GM21619 (cell line): Measurements from ENCODE around the gene NPAS3.

Source experiments
- ATAC-seq: cut with Tn5 transposase; IDR thresholded peaks from one replicate; pipeline ENCODE4 v1.9.1; 2021; ENCODE audit not compliant: unreplicated experiment

The NPAS3 gene

DNA sequence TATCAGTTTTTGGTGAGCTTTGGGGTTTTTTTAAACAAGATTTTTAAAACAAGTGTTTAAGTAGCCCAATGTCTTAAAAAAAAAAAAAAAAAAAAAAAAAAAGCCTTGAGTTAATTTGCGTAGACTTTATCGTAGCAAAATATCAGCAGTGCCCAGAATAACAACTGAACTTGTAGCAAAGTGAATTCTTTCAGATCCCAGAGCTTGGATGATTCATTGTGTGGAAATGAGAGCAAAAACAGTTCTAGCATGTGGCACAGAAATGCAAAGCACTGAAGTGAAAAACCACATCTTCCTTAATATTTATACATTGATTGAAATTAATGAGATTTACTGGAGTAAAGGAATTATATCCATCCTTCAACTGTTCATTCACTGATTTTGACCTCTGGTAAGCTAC lies 754.1 kb downstream of the NPAS3 start:
- no peak for ATAC-seq

DNA sequence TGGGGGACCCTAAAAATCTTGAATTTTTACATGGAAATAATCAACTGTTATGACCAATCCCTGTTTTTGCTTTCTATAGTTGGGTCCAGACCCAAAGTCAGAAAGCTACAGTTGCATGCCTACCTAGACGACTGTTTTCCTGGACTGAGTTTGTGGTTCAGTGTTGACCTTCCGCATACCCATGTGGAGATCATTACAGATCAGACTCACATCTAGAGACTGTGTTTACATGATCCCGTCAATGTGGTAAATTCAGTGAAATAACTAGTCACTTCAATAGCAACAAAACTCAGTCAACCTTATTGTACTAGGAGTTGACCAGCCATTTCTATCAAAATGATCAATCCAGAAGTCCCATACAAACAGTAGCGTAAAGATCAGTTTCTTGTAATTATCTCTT lies 754.6 kb downstream of the NPAS3 start:
- no peak for ATAC-seq

GRCh38 chr14:33696165-33696564 lies 757.5 kb downstream of the NPAS3 start:
- no peak for ATAC-seq

DNA sequence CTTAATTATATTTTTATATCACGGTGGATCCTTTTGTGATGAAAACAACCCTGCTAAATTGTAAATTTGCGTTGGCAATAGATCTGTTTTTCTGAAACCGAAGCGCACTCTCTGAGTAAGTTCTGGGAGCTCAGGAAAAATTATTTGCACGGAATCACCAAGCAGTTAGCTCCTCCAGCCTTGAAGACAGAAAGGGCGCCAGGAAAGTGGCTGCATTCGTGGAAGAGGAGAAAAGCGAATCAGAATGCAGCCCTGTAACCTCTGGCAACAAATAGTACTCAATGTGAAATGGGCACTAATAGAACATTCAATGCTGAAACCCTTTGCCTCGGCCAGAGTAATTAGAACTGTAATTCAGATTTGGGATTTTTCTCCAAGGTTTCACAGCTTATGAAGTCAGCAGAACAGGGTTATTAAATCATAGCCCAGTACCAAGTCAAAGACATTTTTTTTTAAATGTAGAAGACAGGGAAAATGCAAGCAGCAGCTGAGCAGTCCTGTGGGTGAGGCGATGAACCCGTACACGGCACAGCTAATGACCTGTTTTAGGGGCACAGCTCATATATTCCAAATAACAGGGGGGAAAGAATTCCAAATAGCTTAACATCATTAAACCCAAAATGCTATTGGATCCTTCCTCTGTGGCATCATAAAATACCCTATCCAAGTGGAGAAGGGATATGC lies 760.8 kb downstream of the NPAS3 start:
- ATAC-seq, result no peak

GRCh38 chr14:33700052-33700451 lies 761.4 kb downstream of the NPAS3 start:
- ATAC-seq, result no peak

DNA sequence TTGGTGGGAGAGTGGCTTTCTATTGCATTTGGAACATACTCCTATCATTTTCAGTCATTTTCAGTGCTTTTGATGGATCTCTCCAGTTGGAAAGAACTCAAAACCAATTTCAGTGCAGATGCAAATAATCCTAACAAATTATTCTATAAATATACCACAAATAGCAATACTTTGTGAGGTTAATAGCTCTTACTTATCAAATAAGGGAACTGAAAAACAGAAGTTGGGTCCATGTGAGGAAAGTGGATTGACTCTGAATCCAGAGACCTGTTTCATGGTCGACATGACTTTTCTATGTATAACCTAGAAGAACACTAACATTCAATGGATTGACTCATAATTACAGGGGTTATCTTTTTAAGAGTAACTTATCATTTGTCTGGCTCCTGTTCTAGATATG lies 763.6 kb downstream of the NPAS3 start:
- no peak for ATAC-seq

DNA sequence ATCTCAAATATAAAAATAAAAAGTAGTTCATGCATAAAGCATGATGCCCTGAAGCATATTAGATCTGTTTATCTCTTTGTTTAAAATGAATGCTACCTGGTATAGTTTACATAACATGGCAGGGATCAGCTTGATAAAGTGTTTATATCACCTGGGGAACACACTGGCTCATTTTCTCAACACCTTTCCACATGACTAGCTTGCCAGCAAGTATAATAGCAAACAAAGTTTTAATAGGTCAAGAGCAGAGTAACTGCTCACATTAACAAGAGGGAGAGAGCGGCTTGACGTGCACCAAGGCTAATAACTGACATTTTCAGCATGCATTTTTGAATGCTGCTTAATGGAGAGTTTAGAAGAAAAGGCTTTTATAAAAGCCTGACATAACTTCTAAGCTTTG lies 765.8 kb downstream of the NPAS3 start:
- ATAC-seq, result no peak

GRCh38 chr14:33705490-33705889 lies 766.8 kb downstream of the NPAS3 start:
- ATAC-seq, result no peak

- no peak for ATAC-seq
Observed at GRCh38 chr14:33707716-33708115, 769.0 kb downstream of the NPAS3 start.

- no peak for ATAC-seq
Observed at GRCh38 chr14:33709283-33709682, 770.6 kb downstream of the NPAS3 start.

DNA sequence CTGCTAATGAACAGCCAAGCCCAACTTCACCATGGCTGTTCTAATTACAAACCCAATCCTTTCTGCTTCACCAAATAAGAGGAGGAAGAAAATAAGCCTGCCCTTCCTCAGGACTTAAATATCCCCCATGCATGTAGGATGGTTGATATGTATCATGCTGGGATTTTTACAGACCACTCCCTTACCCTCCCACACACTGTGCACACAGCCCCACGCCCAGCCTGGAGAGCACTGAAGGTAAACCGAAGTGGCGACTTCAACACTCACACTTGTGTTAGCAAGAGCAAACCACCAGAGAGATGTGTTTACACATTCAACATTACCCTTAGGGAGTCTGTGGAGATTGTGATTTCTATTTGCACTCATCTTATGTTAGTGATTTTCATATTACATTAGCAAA lies 771.0 kb downstream of the NPAS3 start:
- ATAC-seq, result no peak

DNA sequence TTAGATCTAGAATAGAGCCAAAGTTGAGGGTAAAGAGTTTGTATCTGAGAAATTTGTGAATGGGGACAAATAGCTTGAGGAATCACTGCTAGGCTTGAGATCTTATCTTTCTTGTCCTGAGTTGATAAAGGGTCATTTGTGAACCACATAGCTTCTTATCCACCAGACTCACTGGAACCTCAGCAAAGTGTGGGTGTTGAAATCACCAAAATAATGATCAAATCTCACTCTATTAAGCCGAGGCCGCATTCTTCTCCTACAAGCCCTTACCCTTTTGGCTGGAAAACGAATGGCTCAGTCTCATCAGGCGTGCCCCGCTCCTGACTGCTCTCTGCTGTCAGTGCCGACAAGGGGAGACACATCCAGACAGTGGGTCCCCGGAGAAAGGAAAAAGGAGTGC lies 771.6 kb downstream of the NPAS3 start:
- no peak for ATAC-seq

DNA sequence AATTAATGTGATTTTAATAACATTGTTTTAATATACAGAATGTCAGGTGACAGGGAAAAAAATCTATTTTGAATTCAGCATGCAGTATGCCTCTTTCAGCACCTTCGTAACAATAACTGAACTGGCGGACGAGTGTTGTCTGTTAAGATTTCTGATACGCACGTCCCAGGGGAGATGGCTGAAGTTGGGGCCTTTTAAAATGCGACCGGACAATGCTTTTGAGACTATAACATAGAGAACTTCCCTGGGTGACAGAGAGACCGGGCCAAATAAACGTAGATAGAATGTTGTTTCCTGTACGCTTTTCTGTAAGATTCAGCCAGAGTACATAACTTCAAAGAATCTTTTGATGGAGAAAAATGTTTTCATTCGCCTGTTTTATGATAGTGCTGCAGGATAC lies 772.5 kb downstream of the NPAS3 start:
- ATAC-seq, result no peak

DNA sequence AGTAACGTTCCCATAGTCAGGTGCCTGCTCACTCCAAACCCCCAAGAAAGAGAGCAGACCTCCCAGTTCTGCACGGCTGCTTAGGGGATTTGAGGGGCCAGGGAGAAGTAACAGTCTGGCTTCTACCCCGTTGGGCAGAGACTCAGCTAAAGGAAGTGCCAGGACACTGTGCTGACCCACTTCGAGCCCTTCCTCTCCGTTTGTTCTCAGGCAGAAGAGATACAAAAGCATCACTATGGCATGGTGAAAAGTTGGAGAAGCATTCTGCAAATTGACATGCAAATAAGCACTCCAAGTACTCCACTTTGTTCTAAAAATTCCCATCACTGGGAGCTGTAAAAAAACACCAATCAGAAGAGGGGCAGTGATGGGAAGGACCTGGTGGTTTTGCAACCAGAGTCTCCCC lies 773.1 kb downstream of the NPAS3 start:
- ATAC-seq, result no peak

DNA sequence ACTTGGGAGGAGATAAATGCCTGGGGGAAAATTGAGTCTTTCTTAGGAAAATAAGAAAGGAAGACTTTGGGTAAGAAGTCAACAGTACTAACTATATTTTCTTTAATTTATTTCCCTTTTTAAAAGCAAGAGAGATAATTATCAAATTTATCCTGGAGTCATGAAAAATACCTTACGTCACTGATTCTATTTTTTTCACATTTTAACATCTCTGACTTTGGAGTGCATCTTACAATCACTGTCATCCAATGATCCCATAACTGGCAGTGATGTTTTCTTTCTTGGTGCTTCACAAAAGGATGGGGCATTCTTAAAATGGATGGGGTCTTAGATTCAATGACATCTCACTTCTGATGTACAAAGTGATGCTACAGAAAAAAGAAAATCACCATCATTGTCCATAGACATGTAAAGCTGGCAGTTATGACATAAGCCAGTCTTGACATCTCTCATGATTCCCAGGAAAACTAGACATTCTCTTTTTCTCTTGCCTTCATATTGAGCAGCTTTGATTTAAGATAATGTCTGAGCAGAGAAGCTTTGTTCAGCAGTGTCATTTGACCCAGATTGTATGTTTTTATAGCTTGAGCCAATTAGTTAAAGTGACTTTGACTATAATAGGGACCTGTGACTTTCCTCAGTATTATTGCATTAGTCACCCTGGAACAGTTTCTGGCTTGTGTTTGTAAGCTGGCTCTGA lies 776.0 kb downstream of the NPAS3 start:
- no peak for ATAC-seq

DNA sequence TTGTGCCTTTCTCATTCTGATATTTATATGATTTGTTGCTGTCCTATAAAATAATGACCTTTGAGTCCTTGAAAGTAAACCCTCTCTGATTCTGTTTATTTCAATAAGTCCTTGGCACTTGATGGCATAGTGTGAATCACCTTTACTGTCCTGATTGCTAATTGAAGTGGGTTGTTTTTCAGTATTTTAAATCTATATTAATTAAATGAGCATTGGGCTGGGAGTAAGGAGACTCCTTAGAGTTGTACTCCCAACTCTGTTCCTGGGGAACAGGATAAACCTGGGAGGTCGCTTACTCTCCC lies 776.5 kb downstream of the NPAS3 start:
- ATAC-seq, result no peak

GRCh38 chr14:33716921-33717320 lies 778.2 kb downstream of the NPAS3 start:
- no peak for ATAC-seq

- ATAC-seq, result no peak
Observed at GRCh38 chr14:33717866-33718265, 779.2 kb downstream of the NPAS3 start.

GRCh38 chr14:33720284-33720787 lies 781.7 kb downstream of the NPAS3 start:
- ATAC-seq, result no peak

GRCh38 chr14:33726685-33727084 lies 788.0 kb downstream of the NPAS3 start:
- no peak for ATAC-seq

DNA sequence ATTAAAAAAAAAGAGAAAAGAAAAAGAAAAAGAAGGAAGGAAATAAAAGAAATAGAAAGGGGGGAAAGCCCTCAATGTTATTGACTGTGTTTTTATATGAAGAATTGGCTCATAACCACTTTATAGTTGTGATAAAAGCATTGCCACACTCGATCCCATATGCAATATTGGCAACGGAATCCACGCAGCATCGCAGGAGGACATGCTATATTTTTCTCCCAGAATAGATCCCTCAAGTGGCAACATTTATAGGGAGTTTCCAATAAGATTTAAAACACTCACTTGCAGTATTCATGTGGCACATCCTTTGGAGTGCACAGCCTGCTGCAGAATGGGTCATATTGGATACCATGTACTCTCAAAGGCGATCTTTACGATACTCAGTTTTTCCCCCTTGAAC lies 788.9 kb downstream of the NPAS3 start:
- ATAC-seq, result no peak

GRCh38 chr14:33728010-33728498 lies 789.4 kb downstream of the NPAS3 start:
- ATAC-seq, result no peak

DNA sequence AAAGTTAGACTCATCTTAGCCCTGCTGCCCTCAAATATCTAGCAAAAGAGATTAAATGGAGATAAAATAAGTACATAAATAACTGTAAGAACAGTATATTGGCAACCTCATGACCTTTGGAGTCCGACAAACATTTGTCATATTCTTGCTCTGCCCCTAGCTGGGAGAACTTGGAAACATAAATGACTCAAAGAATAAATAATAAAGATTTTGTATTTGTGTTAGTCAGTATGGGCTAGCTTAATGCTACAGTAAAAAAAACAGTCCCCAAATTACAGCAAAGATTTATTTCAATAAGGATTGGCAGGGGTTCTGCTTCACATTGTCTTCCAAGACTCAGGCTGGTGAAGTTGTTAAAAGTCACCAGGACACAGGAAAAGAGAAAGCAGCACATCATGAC lies 791.5 kb downstream of the NPAS3 start:
- no peak for ATAC-seq
